GM12875 (cell line): Measurements from ENCODE around the gene SPINT1.
A peak's percentile ranks its signal among the peaks of the same experiment; 100 is the strongest.

Experiments
- H3K4me3 ChIP-seq: one replicate; pipeline ENCODE4 v1.5.1; 2011; ENCODE audit warnings: low read depth, low read length, control low read depth
- CTCF ChIP-seq: IDR thresholded peaks from 2 replicates; pipeline ENCODE4 v1.5.1; 2011; ENCODE audit warnings: low read depth, mild to moderate bottlenecking, control low read depth, inconsistent platforms, low read length, moderate library complexity, borderline replicate concordance; ENCODE audit not compliant: insufficient read depth

Gene SPINT1

GRCh38 chr15:40807028-40807887, 36.6 kb upstream of the SPINT1 start, which contains the start of the genes DNAJC17 and ZFYVE19:
DNAJC17 (minus strand) TSS chr15:40807473; CDS start chr15:40807446, 27 bp downstream.
ZFYVE19 (plus strand) TSS chr15:40807089; CDS start chr15:40807590, 501 bp downstream.
- 0 out of 2 replicates have a peak, but pooled peaks have one; percentile 25 for TF ChIP-seq CTCF
- H3K4me3 ChIP-seq = peak within 1 kb of the TSS; percentile 69

- no peak for TF ChIP-seq CTCF
- peak overlapping the region; percentile 69 for H3K4me3 ChIP-seq
These were observed 35.9 kb upstream of the SPINT1 start for GRCh38 chr15:40807888-40808461.

- no peak for TF ChIP-seq CTCF
- H3K4me3 ChIP-seq = no peak overlapping the region
These were observed 34.9 kb upstream of the SPINT1 start for GRCh38 chr15:40808861-40809450.

DNA sequence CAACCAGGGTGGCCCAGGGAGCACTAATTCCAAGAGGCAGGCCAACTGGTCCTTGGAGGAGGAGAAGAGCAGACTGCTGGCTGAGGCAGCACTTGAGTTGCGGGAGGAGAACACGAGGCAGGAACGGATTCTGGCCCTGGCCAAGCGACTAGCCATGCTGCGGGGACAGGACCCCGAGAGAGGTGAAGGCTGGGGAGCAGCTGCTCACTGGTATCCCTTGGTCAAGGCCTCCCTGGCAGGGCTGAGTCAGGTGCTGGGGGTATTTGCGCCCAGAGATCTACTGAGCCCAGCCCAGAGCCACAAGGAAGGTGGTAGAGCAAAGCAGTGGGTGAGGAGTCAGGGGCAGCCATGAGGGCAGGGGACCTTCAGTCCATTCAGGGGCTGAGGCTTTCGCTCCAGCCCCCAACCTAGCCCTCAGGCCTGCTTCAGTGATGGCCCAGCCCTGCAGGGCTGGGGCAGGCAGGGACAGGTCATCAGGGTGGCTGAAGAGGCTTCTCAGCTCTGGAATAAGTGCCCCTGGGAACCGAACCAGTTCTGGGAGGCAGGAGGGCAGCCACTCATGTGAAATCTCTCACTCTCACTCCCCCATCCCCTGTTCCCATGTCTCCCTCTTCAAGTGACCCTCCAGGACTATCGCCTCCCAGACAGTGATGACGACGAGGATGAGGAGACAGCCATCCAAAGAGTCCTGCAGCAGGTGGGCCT, 31.0 kb upstream of the SPINT1 start:
- TF ChIP-seq CTCF = no peak
- H3K4me3 ChIP-seq = no peak overlapping the region

DNA sequence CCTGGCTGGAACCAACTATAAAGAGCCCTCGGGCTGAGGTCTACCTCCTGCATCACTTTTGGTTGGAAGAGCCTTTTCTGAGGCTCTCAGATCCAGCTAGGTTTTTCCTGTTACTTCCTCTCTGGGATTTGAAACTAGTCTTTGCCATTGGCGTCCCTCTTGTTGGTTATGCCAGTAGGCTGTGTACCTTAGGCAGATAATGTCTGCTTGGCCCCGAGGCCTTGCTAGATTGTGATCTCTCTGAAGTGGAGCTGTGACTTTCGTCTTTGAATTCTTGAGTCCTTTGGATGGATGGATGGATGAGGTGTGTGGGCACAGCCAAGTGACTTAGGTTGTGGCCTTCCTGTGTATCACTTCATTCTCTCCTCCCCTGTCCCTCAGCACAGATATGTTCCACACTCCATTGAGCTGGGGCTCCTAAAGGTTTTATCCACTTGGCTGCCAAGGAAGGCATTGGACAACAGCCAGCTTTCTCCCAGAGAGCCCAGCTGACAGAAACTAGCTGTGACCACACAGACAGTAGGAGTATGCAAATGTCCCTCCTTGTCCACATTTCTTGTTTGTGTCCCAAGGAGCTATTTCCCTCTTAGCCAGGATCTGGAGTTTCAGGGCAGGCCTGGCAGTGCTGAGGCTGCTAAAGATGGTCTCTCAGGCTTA, 28.7 kb upstream of the SPINT1 start:
- no peak for TF ChIP-seq CTCF
- no peak overlapping the region for H3K4me3 ChIP-seq

DNA sequence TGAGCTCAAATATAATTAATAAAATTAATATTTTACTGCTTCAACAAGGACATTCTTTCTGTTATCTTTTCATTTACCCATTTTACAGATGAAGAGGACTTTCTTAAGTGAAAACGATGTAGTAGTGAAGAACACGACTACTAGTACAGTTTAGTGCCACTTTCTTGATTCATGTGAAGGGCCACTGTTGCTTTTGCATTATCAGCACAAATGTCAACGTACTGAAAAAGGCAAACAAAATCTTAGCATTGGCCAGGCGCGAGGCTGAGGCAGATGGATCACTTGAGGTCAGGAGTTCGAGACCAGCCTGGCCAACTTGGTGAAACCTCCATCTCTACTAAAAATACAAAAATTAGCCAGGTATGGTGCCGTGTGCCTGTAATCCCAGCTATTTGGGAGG, 24.8 kb upstream of the SPINT1 start:
- no peak overlapping the region for H3K4me3 ChIP-seq
- no peak for TF ChIP-seq CTCF
